NCI-H2171 treated with DMSO at 0.1 percent for 48 hours (cell line): ENCODE measurements around the gene ZFYVE28.
A peak's percentile ranks its signal among the peaks of the same experiment; 100 is the strongest.

Experiments
- DNase-seq: peaks from one replicate; lab custom pipeline; 2025; lab: John Stamatoyannopoulos, UW

Gene ZFYVE28

DNA sequence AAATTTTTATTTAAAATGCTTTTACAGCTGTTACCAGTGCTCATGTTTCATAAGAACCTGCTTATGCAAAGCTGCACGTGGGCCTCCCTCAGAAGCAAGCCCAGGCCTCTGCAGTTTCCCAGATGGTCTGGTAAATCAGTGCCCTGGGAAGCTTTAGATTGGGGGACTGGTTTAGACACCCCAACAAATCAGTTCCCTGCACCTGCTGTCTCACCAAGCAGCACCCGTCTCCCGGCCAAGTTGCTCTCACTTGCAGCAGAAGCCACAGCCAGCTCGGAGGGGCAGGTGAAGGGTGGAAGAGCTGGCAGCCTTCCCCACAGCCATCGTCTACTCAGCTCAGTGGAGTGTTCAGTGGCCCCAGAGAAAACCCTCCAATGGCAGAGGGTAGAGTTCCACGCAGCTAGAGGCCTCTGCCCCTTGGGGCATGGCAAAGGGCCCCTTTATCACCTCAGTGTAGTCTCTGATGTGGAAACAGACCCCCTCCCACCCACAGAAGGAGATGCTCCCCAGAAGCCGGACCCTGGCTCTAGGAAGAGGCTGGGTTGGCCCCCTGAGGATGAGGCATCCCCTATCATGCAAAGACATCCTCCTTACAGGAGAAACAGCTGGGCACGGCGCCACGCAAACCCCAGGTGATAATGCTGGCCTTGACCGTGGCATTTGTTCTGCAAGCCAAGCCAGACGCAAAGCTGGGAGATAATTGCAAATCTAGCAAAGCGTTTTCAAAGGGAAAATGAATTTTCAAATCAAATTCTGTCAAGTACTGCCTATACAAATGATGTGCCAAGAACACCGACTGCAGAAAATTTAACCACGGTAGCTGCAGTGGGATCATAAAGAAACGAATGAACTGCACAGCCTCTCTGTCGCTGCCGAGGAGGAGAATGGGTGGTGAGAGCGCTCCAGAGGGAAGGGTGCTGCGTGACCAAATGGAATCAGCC is 51.9 kb downstream of the ZFYVE28 start:
- DNase-seq, result peak; percentile 55

DNA sequence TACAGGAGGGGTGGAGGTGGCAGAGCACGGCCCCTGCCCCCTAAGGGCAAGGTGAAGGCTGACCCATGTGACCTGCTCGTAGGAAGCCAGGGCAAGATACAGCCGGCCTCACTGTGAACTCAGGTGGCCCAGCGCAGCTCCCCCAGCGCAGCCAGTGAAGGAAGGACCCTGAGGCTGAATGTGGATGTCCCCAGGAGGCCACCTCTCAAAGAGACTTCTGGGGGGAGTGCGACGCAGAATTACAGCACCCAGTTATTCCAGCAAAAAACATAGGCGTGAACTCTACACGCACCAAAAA is 52.6 kb downstream of the ZFYVE28 start:
- DNase-seq, result no peak

DNA sequence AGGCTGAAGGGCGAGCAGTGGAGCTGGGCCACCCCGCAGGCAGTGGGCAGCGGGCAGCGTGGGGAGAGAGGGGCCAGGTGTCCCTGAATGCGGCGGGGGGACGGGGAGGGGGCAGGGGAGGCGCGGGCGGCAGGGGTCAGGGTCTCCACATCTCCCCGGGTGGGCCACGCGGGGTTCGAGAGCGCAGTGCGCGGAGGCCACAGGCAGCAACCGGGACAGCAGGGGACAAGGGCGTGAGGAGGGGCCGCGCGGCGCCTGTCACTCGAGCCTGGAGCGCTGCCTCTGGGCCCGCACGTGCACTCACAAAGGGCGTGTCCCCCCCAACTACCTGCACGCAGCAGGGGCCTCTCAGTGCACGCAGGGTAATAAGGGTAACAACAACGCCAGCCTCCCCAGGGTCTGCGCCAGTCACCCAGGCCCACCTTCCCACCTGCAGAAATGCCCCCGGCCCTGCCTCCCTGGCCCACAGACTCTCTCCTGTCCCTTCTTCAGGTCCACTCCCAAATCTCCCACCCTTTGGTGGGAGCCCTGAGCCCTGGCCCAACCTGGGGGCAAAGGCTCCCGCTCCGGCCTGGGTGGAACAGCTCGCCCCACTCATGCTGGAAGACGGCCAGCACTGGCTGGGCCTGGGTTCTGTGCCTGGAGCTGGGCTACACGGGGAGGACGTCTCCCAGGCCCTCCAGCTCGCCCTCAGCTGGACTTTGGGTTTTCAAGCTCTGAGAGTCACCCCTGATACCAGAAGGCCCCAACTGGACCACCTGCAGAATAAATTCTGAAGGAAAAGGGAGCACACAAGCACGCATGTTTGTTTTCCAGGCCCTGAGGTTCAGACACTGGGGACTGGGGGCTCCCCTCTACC is 53.2 kb downstream of the ZFYVE28 start:
- DNase-seq, result no peak

DNA sequence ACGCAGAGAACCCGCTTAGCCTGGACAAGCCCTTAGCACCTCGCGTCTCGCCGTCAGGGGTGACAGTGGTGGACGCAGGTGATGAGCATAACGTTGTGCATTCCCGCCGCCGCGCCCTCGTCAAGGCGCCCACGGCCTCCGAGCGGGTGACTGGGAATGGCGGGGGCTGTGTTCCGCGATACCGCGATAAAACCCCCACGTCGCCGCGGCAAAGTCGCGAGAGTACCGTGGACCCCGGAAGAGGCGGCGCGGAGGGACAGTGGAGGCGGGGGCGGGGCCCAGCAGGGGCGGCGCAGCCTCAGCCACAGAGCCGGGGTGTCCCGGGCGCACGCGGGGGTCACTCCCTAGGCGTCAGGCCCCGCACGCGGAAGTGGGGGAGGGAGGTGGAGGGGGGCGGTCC is 53.8 kb downstream of the ZFYVE28 start:
- no peak for DNase-seq

DNA sequence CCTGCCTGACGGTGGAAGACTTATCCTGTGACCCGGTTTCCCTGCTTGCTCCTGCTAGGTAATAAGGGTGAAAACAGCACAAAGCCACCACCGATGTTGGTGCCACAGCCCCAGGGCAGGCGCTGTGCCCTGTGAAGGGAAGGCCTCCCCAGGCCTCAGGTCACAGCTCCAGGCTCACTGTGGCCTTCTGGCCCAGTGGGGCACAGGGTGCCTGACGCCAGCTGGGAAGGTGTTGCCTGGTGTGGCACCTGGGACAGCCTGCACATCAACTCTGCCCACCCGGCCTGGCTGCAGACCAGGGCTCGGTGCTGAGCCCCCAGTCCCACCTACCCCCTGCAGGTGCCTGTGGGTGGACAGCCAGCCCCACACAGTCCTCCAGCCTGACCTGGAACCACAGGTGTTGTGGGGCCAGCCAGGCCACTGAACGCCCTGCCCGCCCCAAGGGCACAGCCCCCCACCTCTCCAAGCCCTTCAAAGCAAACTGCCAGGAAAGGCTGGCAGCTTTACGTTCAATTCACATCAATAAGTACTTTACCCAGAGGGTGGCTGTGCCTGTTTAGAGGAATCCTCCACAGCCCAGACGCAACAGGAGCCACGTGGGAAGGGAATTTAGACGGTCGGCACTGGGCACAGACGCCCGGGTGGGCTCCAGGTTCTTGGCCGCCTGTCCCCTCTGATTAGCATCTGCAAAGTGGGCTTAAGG is 54.3 kb downstream of the ZFYVE28 start:
- DNase-seq, result no peak

DNA sequence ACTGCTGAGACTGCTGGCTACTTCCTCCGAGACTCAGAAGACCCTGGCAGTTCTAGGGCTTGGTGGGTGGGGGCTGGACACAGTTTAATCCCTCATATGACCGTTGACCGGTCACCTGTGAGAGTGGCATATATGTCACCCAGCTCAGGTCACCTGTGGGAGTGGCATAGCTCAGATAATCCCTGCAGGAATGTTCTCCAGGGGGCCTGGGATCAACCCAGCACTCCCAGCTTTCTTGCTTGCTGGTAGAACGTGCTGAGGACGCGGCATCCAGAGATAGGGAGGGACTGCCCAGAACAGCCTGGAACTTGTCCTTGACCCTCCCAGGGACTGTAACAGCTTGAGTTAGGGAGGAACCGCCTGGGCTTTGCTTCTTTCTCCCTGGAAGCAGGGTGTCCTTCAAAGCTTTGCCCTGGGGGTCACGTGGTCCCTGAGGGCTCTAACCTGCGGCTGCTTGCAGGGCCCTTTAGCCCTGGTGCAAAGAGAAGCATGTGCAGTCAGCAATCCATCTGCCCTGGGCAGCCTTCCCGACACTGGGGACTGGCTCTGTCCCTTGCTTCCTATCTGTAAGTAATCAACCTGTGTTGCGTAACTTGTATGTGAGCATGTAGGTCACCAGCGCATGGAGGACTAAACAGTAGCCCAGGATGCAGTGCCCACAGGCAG is 55.3 kb downstream of the ZFYVE28 start:
- no peak for DNase-seq

DNA sequence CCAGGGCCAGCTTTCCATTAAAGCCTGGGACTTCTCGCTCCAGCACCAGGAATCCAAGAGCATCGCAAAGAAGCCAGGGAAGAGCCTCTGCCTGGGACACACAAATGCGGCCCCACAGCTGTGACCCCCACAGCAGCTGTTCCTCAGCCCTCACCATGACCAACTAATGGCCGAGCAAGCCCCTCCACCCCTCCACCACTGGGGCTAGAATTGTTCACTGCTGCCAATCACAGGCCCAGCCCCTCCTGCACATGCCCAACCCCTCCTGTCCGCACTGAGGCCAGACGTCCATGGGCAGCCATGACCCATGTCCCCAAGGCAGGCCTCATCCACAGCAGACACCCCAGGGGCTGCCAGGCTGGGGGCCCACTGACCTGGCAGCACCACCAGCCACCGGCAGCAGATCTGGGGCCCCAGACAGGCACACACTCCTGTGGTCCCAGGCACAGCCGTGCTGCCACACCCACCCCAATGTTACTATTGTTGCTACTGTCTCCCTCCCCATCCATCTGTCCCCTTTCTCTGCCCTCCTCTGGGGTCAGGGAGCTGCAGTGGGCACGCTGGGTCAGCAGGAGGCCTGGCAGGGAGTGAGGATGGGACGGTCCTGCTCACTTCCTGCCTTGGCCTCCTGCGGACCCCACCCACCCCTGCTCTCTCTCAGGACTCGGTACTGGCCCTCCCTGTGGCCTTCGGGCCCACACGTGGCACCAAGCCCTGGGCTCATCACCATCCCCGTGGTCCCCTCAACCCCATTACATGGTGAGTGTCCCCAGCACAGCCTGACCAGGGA is 56.0 kb downstream of the ZFYVE28 start:
- DNase-seq, result no peak

DNA sequence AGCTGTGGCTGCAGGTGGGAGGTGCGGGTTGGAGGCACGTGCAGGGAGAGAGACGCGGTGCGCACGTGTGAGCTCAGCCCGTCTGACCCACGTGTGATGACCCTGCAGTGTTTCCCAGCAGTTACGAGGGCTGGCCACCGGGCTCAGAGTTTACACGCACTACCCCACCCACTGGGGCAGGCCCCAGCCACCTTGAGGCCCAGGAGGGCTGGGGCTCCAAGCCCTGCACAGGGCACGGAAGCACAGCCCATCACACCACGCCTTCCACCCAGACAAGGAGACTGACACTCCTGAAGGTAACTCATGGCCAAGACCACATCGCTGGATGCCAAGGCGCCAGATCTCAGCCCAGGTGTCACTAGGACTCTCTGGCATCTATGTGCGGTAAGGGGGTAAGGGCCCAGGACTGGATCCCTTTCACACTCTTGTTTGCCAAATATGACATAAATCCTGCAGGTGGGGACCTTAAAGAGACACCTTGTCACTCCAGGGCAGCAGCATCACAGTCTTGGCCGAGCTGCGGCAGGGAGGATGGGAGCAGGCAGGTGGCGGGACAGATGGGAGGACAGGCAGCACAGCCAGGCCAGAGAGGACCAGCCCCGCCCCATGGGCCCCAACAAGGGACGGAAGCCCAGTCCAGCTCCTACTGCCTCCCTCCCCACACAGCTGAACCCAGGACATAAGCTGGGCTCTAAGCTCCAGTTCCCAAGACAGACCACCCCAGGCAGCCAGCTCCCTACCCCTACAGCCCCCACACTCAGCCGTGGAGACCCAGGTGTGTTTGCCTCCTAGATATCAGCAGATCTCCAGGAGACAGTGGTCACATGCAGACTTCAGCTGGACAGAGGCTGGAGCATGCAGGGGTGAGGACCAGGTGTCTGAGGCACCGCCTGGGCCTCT is 56.8 kb downstream of the ZFYVE28 start:
- no peak for DNase-seq

DNA sequence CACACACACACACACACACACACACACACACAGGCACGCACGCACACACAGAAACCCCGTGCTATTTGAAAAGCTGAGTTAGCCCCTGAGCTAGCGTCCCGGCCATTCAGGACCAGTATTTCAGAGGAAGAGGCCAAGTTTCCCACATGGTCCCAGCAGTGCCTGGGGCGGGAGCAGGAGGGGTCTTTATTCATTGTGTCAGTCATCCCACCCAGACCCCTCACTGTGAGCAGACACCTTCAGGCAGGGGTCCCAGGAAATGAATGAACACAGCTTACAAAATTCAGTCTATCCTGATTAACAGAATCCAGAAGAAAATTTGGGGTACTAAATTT is 58.1 kb downstream of the ZFYVE28 start:
- no peak for DNase-seq

DNA sequence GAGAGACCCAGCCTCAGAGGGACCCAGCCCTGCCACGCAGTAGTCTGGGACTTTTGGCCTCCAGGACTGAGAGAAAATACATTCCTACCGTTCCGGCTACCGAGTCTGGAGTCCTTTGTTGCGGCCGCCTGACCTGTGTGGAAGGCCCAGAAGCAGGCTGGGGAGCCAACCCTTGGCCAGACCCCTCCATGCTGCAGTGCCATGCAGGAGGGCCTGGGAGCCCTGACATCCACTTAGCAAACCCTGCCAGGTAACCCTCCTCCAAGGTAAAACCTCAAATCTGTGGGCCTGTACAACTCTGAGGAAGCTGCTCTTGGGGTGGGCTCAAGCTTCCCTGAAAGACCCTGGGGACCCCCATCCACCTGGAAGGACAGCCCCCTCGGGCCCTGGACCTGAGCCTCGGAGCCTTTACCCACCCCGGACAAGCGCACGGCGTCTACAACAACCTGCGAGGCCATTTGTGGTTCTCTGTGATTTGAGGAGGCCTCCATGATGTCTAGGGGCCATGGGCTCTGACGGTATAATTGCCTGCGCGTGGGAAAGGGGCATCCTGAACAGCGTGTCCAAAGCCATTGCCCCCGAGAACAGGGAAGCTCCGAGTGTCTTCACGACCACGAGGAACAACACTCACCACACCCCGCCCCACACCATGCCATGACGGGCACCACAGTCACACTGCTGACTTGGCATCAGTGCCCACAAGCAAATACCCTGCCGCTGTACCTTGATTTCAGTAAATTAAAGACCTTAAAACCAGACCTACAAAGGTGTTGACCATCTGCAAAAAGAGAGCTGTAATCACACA is 58.7 kb downstream of the ZFYVE28 start:
- DNase-seq, result no peak

DNA sequence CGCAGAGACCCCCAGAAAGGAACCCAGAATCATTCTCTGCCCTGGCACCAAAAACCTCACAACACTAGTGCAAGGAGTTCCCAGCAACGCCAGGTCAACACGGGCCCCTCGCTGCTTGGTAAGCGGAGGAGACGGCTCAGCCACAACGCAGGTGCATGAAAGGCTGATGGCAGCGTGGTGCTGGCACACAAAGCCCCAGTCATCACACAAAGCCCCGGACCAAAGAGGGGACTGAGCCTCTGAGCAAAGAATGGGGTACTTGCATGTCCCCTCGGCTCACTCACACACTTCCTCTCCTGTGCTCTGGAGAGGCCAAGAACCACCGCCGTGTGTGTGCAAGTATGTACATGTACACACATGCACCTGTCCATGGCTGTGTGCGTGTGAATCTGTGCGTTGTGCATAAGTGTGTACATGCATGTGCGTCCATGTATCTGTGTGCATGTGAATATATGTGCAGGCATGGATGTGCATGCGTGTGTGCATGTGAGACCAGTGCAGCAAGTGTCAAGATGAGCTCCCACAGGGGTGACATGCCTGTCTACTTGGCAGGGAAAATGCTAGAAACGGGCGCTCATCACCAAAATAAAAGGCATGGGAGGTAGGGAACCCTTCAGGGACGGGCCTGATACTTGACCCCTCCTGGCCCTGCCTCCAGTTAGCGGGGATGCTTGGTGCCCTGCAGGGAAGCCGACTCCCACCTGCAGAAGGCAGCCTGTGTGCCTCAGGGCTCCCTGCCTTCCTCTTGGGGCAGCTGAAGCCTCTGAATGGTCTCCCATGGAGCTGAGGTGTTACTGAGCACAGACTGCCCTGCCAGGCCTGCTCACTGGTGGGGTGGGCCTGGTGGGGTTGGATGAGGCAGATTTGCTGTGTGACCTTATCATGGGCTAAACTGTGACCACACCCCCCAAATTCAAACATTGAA is 60.4 kb downstream of the ZFYVE28 start:
- no peak for DNase-seq

DNA sequence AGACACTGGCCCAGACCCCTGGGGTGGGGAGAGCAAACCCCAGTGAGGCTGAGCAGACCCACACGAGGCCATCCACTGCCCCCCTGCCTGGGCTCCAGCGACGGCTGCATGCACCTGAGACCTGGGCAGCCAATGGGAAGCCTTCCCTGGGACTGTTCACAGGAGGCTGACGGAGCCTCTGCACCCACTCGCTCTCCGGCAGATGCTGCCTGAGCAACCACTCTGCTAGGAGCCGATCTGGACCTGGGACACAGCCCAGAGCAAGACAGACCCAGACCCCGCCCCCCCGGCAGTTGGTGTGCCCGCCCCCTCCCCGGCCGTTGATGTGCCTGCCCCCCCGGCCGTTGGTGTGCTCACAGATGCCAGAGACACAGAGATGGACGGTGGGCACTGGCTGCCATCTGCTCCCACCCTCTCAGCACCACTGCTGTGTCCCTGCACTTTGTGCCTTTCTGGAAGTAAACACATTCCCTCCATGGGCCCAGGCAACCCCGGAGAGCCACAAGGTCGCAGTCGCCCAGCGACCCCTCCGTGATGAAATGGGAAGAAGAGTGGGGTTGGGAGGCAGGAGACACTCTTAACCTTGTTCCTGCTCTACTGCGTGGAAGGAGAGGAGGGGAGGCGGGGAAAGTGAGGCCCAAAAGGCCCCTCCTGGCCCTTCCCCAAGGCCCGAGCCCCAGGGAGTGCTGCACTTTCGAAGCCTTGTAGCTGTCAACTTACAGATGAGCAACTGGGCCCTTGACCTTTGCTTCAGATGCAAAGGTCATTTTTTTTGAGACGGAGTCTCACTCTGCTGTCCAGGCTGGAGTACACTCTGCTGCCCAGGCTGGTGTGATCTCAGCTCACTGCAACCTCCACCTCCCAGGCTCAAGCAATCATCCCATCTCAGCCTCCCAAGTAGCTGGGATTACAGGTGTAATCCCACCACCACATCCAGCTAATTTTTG is 62.0 kb downstream of the ZFYVE28 start:
- DNase-seq, result peak; percentile 45

DNA sequence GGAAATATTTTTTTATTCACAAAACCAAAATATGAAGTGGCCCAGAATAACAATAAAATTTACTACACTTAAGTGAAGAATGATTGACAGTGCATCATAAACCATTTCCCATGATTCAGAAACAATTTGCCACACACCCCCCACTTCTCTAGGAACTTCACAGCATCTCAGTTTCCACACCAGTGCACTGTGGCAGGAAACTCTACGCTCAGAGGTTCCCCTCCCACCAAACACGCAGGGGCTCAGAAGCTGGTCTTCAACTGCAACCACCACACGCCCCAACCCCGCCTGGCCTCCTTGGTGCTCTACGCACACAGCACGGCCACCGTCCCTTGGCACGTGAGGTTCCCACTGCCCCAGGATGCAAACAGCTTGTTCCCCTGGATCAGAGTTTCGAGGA is 63.7 kb downstream of the ZFYVE28 start:
- DNase-seq, result no peak

DNA sequence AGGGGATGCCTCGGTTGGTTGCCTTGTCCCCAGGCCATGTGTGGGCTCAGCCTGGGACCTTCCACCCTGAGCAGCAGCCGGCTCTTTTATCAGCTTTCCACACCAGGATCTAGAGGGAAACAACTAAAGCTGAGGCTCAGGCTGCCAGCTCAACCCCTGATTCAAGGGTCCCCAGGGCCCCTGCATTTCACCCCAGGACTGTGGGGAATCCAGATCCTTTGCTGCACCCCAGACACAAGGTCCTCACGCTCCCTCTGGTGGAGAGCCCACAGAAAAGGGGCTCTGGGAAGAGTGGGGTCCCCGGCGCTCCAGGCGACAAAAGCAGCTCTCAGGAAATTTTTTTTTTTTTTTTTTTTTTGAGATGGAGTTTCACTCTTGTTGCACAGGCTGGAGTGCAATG is 64.3 kb downstream of the ZFYVE28 start:
- no peak for DNase-seq

DNA sequence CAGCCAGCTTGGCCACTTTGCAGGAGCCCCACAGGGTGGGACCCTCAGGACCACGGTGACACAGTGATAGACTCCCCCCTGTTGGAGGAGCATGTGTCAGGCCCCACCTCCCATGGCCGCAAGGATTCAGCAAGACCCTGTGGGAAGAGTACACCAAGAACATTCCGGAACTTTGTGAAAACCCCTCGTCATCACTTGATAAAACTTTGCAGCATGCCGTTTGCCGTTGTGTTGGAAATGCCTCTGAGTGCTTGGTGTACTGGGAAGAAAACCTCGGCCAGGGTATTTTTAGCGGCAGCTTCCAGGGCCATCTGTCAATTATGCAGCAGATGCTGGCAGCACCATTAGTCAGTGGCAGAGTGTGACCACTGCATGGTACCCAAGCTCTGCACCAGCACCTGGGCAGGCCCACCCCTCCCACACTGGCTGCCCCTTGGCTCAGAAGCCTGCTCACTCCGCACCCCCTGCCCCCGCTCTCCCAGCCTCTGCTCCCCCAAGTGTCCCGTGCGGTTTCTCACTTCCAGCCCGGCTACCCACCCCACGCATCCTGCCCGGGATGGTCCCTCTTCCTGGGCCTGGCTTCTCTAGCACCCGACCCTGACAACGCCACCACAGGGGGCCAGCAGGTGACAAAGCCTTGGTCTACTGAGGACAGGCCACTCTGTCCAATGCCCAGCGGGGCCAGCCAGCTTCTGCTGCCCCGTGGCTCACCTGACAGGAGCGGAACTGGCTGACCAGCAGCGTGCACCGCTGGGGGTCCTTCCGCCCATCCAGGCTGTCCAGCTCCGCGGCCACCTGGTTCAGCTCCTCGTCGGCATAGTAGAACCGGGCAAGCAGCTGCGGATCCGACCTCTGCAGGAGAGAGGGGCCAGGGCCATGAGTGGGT is 65.0 kb downstream of the ZFYVE28 start:
- peak; percentile 64 for DNase-seq

DNA sequence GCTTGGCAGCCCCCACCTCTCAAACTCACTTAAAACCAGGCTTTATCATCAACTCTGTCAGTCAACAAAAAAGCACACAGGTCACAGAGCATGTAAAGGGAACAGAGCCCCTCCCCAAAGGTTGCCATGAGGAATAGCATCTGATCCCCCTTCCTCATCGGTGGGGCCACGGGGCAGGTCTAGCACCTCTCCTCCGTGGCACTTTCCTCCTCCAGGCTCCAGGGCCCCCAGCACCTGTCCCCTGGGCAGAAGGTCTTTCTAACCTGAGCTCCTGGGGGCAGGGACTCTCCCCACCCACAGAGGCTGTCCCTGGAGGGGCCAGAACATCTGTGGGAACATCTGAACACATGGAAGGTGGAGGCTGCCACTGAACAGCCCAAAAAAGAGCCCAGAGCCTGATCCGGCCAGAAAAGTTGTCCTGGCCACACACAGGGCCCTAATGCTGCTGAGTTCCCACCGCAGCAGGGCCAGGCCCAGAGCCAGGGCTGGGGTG is 65.7 kb downstream of the ZFYVE28 start:
- DNase-seq, result peak; percentile 4
